Pons (tissue), 1 donor: Measurements from ENCODE around the gene PSMD3.
A peak's percentile ranks its signal among the peaks of the same experiment; 100 is the strongest.

Experiments
- DNase-seq: peaks from one replicate; pipeline ENCODE4 v3.0.0-alpha.2; 2016; ENCODE audit warnings: low spot score

PSMD3 gene

GRCh38 chr17:39960524-39961041 lies 20.0 kb upstream of the PSMD3 start:
- DNase-seq = no peak

GRCh38 chr17:39962642-39963220 lies 17.9 kb upstream of the PSMD3 start, which contains the start of gene GSDMA:
GSDMA (plus strand) TSS chr17:39963004; CDS start chr17:39965688, 2,684 bp downstream.
- no peak for DNase-seq

- no peak for DNase-seq
Observed at GRCh38 chr17:39963829-39964228, 16.8 kb upstream of the PSMD3 start.

GRCh38 chr17:39965017-39965699 lies 15.4 kb upstream of the PSMD3 start:
- no peak for DNase-seq

GRCh38 chr17:39966771-39967170 lies 13.8 kb upstream of the PSMD3 start:
- DNase-seq = no peak

GRCh38 chr17:39968761-39969160 lies 11.8 kb upstream of the PSMD3 start:
- no peak for DNase-seq

GRCh38 chr17:39969375-39969774 lies 11.2 kb upstream of the PSMD3 start:
- DNase-seq = no peak

- DNase-seq = no peak
Observed at GRCh38 chr17:39970157-39970692, 10.4 kb upstream of the PSMD3 start.

- DNase-seq = no peak
Observed at GRCh38 chr17:39971076-39971603, 9.5 kb upstream of the PSMD3 start.

GRCh38 chr17:39972271-39972670 lies 8.3 kb upstream of the PSMD3 start:
- DNase-seq = no peak

- no peak for DNase-seq
Observed at GRCh38 chr17:39973496-39973895, 7.1 kb upstream of the PSMD3 start.

- DNase-seq = no peak
Observed at GRCh38 chr17:39974433-39974832, 6.2 kb upstream of the PSMD3 start.

GRCh38 chr17:39975801-39976200 lies 4.8 kb upstream of the PSMD3 start:
- no peak for DNase-seq

- DNase-seq = peak; percentile 17
Observed at GRCh38 chr17:39979016-39979670, 1.5 kb upstream of the PSMD3 start.

GRCh38 chr17:39979893-39980350 lies 685 bp upstream of the PSMD3 start:
- DNase-seq = no peak

- DNase-seq = peak; percentile 10
Observed at GRCh38 chr17:39981207-39981741, 667 bp downstream of the PSMD3 start.

GRCh38 chr17:39981766-39982375 lies 1.3 kb downstream of the PSMD3 start:
- peak; percentile 16 for DNase-seq

GRCh38 chr17:39988206-39988810 lies 7.7 kb downstream of the PSMD3 start:
- no peak for DNase-seq

GRCh38 chr17:39994448-39994847 lies 13.8 kb downstream of the PSMD3 start:
- DNase-seq = no peak

- no peak for DNase-seq
Observed at GRCh38 chr17:39995438-39995837, 14.8 kb downstream of the PSMD3 start.

GRCh38 chr17:39996162-39996561 lies 15.6 kb downstream of the PSMD3 start:
- no peak for DNase-seq
